Dermis microvascular lymphatic vessel endothelial cell (primary cell): Measurements from ENCODE around the gene TIMMDC1. TPM values are rescaled to one million over a fixed set of nuclear protein-coding genes. Genes with fewer than 3 reads are reported as not detected.
"Not testable (repeated sequence)": the region's sequence is repeated elsewhere in the genome, so short reads cannot be mapped to it uniquely, and the experiment has no call there.

Experiments used
- DNase-seq, 2 donors: peaks; one replicate each; pipeline versions ENCODE4 v3.0.0 to v3.0.0-alpha.2; 2010; ENCODE audit warnings: low read depth in 2 of 2
- total RNA-seq: library from RNA; depleted of rRNA; stranded (reverse); fragments of >200 nt; gene quantifications from 2 replicates; pipeline ENCODE4 v1.2.1, GENCODE V29; 2014

TIMMDC1 gene
- total RNA-seq, 1 donor from 2014 or later, result 37.1 TPM

GRCh38 chr3:119508172-119508845, 10.0 kb downstream of the TIMMDC1 start:
- DNase-seq, result no peak

GRCh38 chr3:119510690-119511089, 12.3 kb downstream of the TIMMDC1 start:
- DNase-seq, result no peak

- DNase-seq, result no peak
These were observed 16.3 kb downstream of the TIMMDC1 start for GRCh38 chr3:119514637-119515036.

- DNase-seq, result no peak
These were observed 18.8 kb downstream of the TIMMDC1 start for GRCh38 chr3:119517112-119517511.

GRCh38 chr3:119518026-119518425, 19.7 kb downstream of the TIMMDC1 start:
- DNase-seq, result no peak

GRCh38 chr3:119524931-119525662, 26.8 kb downstream of the TIMMDC1 start:
- peak; percentile 28 to 29 for DNase-seq

GRCh38 chr3:119527714-119528113, 29.4 kb downstream of the TIMMDC1 start:
- no peak for DNase-seq

GRCh38 chr3:119529883-119530282, 31.5 kb downstream of the TIMMDC1 start:
- DNase-seq, result no peak

GRCh38 chr3:119530456-119530855, 32.1 kb downstream of the TIMMDC1 start:
- DNase-seq, result no peak

GRCh38 chr3:119531151-119531550, 32.8 kb downstream of the TIMMDC1 start:
- no peak for DNase-seq

- DNase-seq, result no peak
These were observed 35.9 kb downstream of the TIMMDC1 start for GRCh38 chr3:119534296-119534695.

GRCh38 chr3:119536757-119537156, 38.4 kb downstream of the TIMMDC1 start:
- no peak for DNase-seq

- no peak for DNase-seq
These were observed 40.4 kb downstream of the TIMMDC1 start for GRCh38 chr3:119538772-119539171.

GRCh38 chr3:119541547-119541946, 43.2 kb downstream of the TIMMDC1 start:
- no peak for DNase-seq

- DNase-seq, result no peak
These were observed 43.9 kb downstream of the TIMMDC1 start for GRCh38 chr3:119542168-119542767.

GRCh38 chr3:119543147-119543546, 44.8 kb downstream of the TIMMDC1 start:
- DNase-seq, result no peak

- no peak for DNase-seq
These were observed 48.9 kb downstream of the TIMMDC1 start for GRCh38 chr3:119547227-119547626.

GRCh38 chr3:119548341-119548740, 50.0 kb downstream of the TIMMDC1 start:
- no peak for DNase-seq

GRCh38 chr3:119550192-119550910, 52.0 kb downstream of the TIMMDC1 start:
- DNase-seq, result peak in 1 of 2 donors; percentile 13

- no peak for DNase-seq
These were observed 53.3 kb downstream of the TIMMDC1 start for GRCh38 chr3:119551598-119551997.

GRCh38 chr3:119552928-119553327, 54.6 kb downstream of the TIMMDC1 start:
- DNase-seq, result not testable (repeated sequence)

GRCh38 chr3:119553823-119554415, 55.6 kb downstream of the TIMMDC1 start:
- no peak for DNase-seq
